Common myeloid progenitor, CD34-positive (primary cell): Measurements from ENCODE around the gene TMEM94.

Experiments
- CTCF ChIA-PET: fragments of 350-600 bp; sonication (Branson Sonifier 250); formaldehyde crosslinking; loops from one replicate; lab custom pipeline; 2021; ENCODE audit warnings: antibody characterized with exemption; lab: Charles Lee
- POLR2A ChIA-PET: fragments of 350-600 bp; sonication (Branson Sonifier 250); formaldehyde crosslinking; loops from one replicate; lab custom pipeline; 2021; ENCODE audit warnings: antibody characterized with exemption; lab: Charles Lee
- DNase-seq, 3 donors: peaks; one replicate each; pipeline versions ENCODE4 v3.0.0 to v3.0.0-alpha.2; 2013
- H3K27ac ChIP-seq, 2 experiments: 1 replicate in 1 of 2; 2 replicates in 1 of 2; pipeline ENCODE4 v1.7.0; 2013; ENCODE audit warnings: inconsistent platforms in 2 of 2, low read length in 2 of 2, mild to moderate bottlenecking in 2 of 2, low read depth in 1 of 2, moderate library complexity in 1 of 2; ENCODE audit not compliant: severe bottlenecking in 2 of 2, insufficient read depth in 1 of 2, poor library complexity in 1 of 2
- H3K27me3 ChIP-seq, 5 experiments: replicated peaks in 2 of 5; 1 replicate in 3 of 5; 2 replicates in 2 of 5; pipeline versions ENCODE4 v1.6.1 to v1.7.0; 2013; ENCODE audit warnings: low read length in 4 of 5, mild to moderate bottlenecking in 2 of 5, moderate library complexity in 2 of 5, inconsistent platforms in 1 of 5; ENCODE audit not compliant: insufficient read depth in 5 of 5, control insufficient read depth in 4 of 5
- H3K36me3 ChIP-seq, 4 experiments: 1 replicate in 2 of 4; 2 replicates in 2 of 4; pipeline versions ENCODE4 v1.6.1 to v1.7.0; 2013; ENCODE audit warnings: low read length in 3 of 4, control low read depth in 1 of 4, mild to moderate bottlenecking in 1 of 4; ENCODE audit not compliant: control insufficient read depth in 4 of 4, insufficient read depth in 4 of 4
- H3K4me1 ChIP-seq, 4 experiments: 1 replicate in 3 of 4; 2 replicates in 1 of 4; pipeline versions ENCODE4 v1.6.1 to v1.7.1; 2013; ENCODE audit warnings: low read length in 3 of 4, mild to moderate bottlenecking in 3 of 4, control low read depth in 1 of 4, inconsistent platforms in 1 of 4, moderate library complexity in 1 of 4; ENCODE audit not compliant: control insufficient read depth in 4 of 4, insufficient read depth in 4 of 4; ENCODE audit errors: control extremely low read depth in 1 of 4
- H3K4me3 ChIP-seq, 7 experiments: 1 replicate in 4 of 7; 2 replicates in 3 of 7; pipeline versions ENCODE4 v1.5.1 to v1.7.0; 2013; ENCODE audit warnings: mild to moderate bottlenecking in 7 of 7, low read length in 6 of 7, moderate library complexity in 6 of 7, inconsistent platforms in 2 of 7, low read depth in 2 of 7, control low read depth in 1 of 7; ENCODE audit not compliant: insufficient read depth in 4 of 7, control insufficient read depth in 1 of 7; ENCODE audit errors: extremely low read depth in 1 of 7
- H3K9me3 ChIP-seq, 5 experiments: 1 replicate in 4 of 5; 2 replicates in 1 of 5; pipeline versions ENCODE4 v1.6.1 to v1.7.1; 2013; ENCODE audit warnings: low read length in 4 of 5, mild to moderate bottlenecking in 2 of 5, inconsistent platforms in 1 of 5, low read depth in 1 of 5, moderate library complexity in 1 of 5; ENCODE audit not compliant: control insufficient read depth in 4 of 5, insufficient read depth in 2 of 5; ENCODE audit errors: control extremely low read depth in 1 of 5
- WGBS: methylation state at CpG from one replicate; pipeline ENCODE4 v1.1.5; 2013; ENCODE audit not compliant: insufficient coverage; 5-methylcytosine and 5-hydroxymethylcytosine counted together

TMEM94 gene

DNA sequence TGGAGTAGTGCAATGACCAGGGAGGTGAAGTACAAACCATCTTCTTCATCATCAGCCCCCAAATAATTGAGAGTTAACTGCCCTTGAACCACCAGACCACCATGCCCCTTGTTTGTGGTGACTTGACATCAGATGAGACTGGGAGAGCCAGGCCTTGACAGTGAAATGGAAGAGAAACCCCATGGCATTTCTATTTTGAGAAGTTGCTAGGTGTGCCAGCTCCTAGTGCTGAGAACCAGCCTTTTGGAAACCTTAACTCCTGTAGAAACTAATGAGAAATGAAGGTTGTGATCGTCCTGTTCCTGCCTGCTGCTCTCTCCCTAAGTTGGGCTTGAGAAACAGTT lies 2.8 kb downstream of the TMEM94 start:
- Histone ChIP-seq H3K9me3 (no peaks in the 10 kb centered on the region), H3K4me3 (no peak overlapping the region), H3K27ac (no peak overlapping the region), H3K27me3 (no peaks in the 10 kb centered on the region), H3K36me3 (peaks cover 0 to 4% (median 0%) of the 10 kb centered on the region in 4 experiments), H3K4me1 (peaks cover 4 to 58% (median 23%) of the 10 kb centered on the region in 4 experiments)
- CTCF ChIA-PET: interaction anchor here (1.1 to 2.1 kb wide), 4 partner anchors 9 to 39 kb away, joined by 3 to 8 read pairs (median 6); no protein-coding TSS in a partner anchor
- no CpG with 5 or more reads among the region's 1 CpG for WGBS
- POLR2A ChIA-PET: no interaction called here
- DNase-seq: no peak

DNA sequence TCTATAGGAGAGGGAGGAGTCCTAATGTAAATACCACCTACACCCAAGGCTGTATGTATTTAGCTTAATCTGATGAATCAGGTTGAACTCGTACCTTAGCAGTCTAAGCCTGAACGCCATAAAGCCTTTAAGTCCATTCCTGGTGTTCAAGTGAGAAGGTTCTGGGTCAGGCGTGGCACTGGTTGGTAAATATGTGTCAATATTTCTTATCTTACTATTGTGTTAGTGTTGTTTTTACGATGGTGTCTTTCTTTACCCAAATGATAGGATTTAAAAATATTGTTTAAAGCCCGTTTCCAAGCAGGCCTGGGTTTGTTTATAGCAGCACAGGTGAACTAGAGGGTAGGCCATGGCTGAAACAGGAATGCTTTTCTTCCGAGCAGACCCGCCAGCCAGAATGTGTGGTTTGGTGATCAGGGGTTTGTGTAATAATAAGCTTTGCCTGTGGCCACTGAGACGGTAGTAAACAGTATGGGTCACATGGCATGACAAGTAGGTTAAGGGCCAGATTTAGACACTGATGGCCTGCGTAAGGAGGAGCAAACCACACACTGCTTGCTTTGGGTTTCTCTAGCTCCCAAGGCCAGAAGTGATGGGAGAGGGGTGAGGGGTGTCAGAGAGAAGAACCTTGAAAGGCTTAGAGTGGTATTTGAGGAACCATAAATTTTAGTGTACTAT lies 3.3 kb downstream of the TMEM94 start:
- H3K4me1 ChIP-seq: peaks cover 4 to 52% (median 21%) of the 10 kb centered on the region in 4 experiments
- no peak overlapping the region for H3K27ac ChIP-seq
- POLR2A ChIA-PET: interaction anchor here (0.6 kb wide), 1 partner anchor 36 kb away, joined by 5 read pairs; no protein-coding TSS in a partner anchor

DNA sequence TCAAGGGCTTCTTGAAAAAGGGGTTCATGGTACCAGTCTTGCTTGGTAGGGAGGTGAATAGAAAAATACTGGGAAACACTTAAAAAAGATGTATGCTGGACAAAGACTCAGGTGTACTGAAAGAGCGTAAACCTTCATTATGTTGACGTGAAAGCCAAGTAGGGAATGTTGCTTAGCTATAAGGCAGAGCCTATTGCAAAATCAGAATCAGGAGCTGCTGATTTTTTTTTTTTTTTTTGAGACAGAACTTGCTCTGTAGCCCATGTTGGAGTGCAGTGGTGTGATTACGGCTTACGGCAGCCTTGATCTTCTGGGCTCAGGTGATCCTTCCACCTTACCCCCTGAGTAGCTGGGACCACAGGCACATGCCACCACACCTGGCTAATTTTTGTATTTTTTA lies 3.9 kb downstream of the TMEM94 start:
- H3K4me1 ChIP-seq: peaks cover 4 to 48% (median 21%) of the 10 kb centered on the region in 4 experiments
- DNase-seq: no peak
- no peak overlapping the region for H3K27ac ChIP-seq
- H3K27me3 ChIP-seq: no peaks in the 10 kb centered on the region
- POLR2A ChIA-PET: interaction anchor here (0.6 kb wide), 1 partner anchor 36 kb away, joined by 5 read pairs; no protein-coding TSS in a partner anchor
- no peak overlapping the region for H3K4me3 ChIP-seq
- H3K9me3 ChIP-seq: no peaks in the 10 kb centered on the region
- WGBS: 100% methylated on average over 2 of the region's 4 CpGs
- H3K36me3 ChIP-seq: peaks cover 0 to 4% (median 0%) of the 10 kb centered on the region in 4 experiments
- CTCF ChIA-PET: interaction anchor here (0.6 to 1.5 kb wide), 4 partner anchors 10 to 467 kb away, joined by 3 to 4 read pairs (median 4); no protein-coding TSS in a partner anchor

More for the DNA sequence above, 3.3 kb downstream of the TMEM94 start:
- DNase-seq: peak in 2 of 3 donors; percentile 24 to 36
- CTCF ChIA-PET: interaction anchor here (0.6 to 2.1 kb wide), 5 partner anchors 9 to 468 kb away, joined by 3 to 7 read pairs (median 4); no protein-coding TSS in a partner anchor
- Histone ChIP-seq H3K4me3 (no peak overlapping the region), H3K27me3 (no peaks in the 10 kb centered on the region), H3K9me3 (no peaks in the 10 kb centered on the region), H3K36me3 (peaks cover 0 to 4% (median 0%) of the 10 kb centered on the region in 4 experiments)
- 78% methylated on average over 4 of the region's 9 CpGs for WGBS

DNA sequence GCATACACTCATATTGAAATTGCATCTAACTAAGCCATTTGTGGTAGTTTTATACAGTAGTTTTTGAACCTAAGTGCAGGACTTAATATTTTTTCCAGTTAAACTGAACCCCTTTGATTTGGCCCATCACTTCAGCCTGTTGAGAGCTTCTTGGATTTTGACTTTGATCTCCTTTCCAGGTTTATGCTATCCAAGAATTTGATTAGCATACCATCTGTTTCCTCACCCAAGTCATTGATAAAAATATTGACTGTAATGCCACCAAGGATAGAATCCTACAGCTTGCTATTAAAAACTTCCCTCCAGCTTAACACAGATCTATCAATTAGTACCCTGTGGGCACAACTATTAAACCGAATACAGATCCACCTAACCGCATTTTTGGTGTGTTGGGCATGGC lies 7.2 kb downstream of the TMEM94 start:
- Histone ChIP-seq H3K27me3 (no peaks in the 10 kb centered on the region), H3K9me3 (no peaks in the 10 kb centered on the region), H3K4me3 (no peak overlapping the region), H3K4me1 (peaks cover 0 to 18% (median 6%) of the 10 kb centered on the region in 4 experiments), H3K27ac (no peak overlapping the region), H3K36me3 (peaks cover 0 to 4% (median 1%) of the 10 kb centered on the region in 4 experiments)
- POLR2A ChIA-PET: interaction anchor here (1.7 kb wide), 1 partner anchor 17 kb away, joined by 4 read pairs; no protein-coding TSS in a partner anchor
- 83% methylated on average over 1 of the region's 2 CpGs for WGBS
- no peak for DNase-seq
- CTCF ChIA-PET: interaction anchor here (1.0 to 1.8 kb wide), 2 partner anchors 15 to 53 kb away, joined by 3 to 7 read pairs; partner anchors contain the start of gene TSEN54

DNA sequence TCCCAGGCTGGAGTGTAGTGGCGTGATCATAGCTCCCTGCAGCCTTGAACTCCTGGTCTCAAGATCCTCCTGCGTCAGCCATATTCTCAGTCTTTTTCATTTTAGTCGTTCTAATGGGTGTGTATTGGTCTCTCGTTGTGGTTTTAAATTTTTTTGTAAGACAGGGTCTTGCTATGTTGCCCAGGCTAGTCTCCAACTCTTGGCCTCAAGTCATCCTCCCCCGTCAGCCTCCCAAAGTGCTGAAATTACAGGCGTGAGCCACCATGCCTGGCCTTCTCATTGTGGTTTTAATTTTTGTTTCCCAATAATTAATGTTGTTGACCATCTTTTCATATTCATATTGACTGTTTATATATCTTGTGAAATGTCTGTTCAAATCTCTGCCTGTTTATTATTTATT lies 8.6 kb downstream of the TMEM94 start:
- H3K36me3 ChIP-seq: peaks cover 0 to 7% (median 1%) of the 10 kb centered on the region in 4 experiments
- H3K4me1 ChIP-seq: peaks cover 0 to 6% (median 2%) of the 10 kb centered on the region in 4 experiments
- DNase-seq: no peak
- no CpG with 5 or more reads among the region's 6 CpGs for WGBS
- H3K27ac ChIP-seq: no peak overlapping the region
- no peak overlapping the region for H3K4me3 ChIP-seq
- ChIA-PET CTCF (interaction anchor here (0.8 to 1.8 kb wide), 4 partner anchors 11 to 34 kb away, joined by 3 to 7 read pairs (median 4); no protein-coding TSS in a partner anchor), POLR2A (interaction anchor here (0.7 kb wide), 2 partner anchors 12 to 52 kb away, joined by 4 to 9 read pairs; no protein-coding TSS in a partner anchor)
- H3K27me3 ChIP-seq: no peaks in the 10 kb centered on the region
- H3K9me3 ChIP-seq: no peaks in the 10 kb centered on the region

DNA sequence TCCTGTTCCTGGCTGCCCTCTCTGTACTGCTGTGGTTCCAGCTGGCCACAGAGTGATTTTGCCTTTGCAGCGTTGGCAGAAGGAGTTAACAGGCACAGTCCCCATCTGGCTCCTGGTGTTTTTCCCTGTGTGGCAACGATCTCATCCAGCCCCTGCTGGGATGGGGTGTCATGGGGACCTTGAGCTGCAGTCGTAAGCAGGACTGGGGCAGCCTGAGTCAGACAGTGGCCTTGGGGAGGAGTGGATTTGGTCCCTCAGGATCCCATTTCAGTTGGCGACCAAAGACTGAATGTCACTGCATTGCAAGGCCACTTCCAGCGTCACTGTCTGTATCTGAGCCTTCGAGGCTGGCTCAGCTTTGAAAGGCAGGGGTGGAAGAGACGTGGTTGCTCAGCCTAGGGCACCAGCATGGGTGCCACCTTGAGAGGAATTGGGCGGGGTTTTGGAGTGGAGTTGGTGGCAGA lies 11.9 kb downstream of the TMEM94 start:
- no peak for DNase-seq
- Histone ChIP-seq H3K27me3 (no peaks in the 10 kb centered on the region), H3K4me1 (no peaks in the 10 kb centered on the region), H3K9me3 (no peaks in the 10 kb centered on the region), H3K36me3 (peaks cover 0 to 24% (median 15%) of the 10 kb centered on the region in 4 experiments), H3K27ac (no peak overlapping the region), H3K4me3 (no peak overlapping the region)
- ChIA-PET CTCF (interaction anchor here (2.2 kb wide), 1 partner anchor 10 kb away, joined by 7 read pairs; no protein-coding TSS in a partner anchor), POLR2A (no interaction called here)
- WGBS: 98% methylated on average over 8 of the region's 8 CpGs
